Cardiac fibroblast (primary cell): ENCODE results near the gene APBA2.

Source experiments
- DNase-seq, 2 donors: peaks; one replicate each; pipeline versions ENCODE4 v3.0.0 to v3.0.0-alpha.2; 2010; ENCODE audit warnings: low read depth in 2 of 2
- H3K4me3 ChIP-seq, 2 donors: replicated peaks in 1 of 2; 1 replicate in 1 of 2; 2 replicates in 1 of 2; pipeline ENCODE4 v1.5.1; 2011; ENCODE audit warnings: low read depth in 2 of 2, low read length in 2 of 2, mild to moderate bottlenecking in 2 of 2, moderate library complexity in 1 of 2
- CTCF ChIP-seq: IDR thresholded peaks from one replicate; pipeline ENCODE4 v1.5.1; 2011; ENCODE audit warnings: low read depth, mild to moderate bottlenecking, low read length, inconsistent platforms

APBA2 gene

GRCh38 chr15:29093696-29094343, 208.0 kb downstream of the APBA2 start:
- no peak overlapping the region for H3K4me3 ChIP-seq
- no peak for TF ChIP-seq CTCF
- DNase-seq, result no peak

GRCh38 chr15:29094711-29095110, 208.9 kb downstream of the APBA2 start:
- no peak overlapping the region for H3K4me3 ChIP-seq
- no peak for TF ChIP-seq CTCF
- DNase-seq, result no peak

GRCh38 chr15:29095746-29096145, 210.0 kb downstream of the APBA2 start:
- no peak for DNase-seq

GRCh38 chr15:29097168-29097567, 211.4 kb downstream of the APBA2 start:
- TF ChIP-seq CTCF, result no peak
- DNase-seq, result no peak
- no peak overlapping the region for H3K4me3 ChIP-seq

More at GRCh38 chr15:29095746-29096145, 210.0 kb downstream of the APBA2 start:
- H3K4me3 ChIP-seq, result no peak overlapping the region
- TF ChIP-seq CTCF, result no peak

- no peak overlapping the region for H3K4me3 ChIP-seq
- no peak for DNase-seq
- TF ChIP-seq CTCF, result no peak
Observed at GRCh38 chr15:29097971-29098370, 212.2 kb downstream of the APBA2 start.

- TF ChIP-seq CTCF, result no peak
- DNase-seq, result no peak
- H3K4me3 ChIP-seq, result no peak overlapping the region
Observed at GRCh38 chr15:29098652-29099051, 212.9 kb downstream of the APBA2 start.
